WI38 (cell line): ENCODE measurements around the gene DNASE1.

Experiments
- H3K4me3 ChIP-seq: 2 replicates; pipeline ENCODE4 v1.5.1; 2011; ENCODE audit warnings: low read depth, mild to moderate bottlenecking, control low read depth, low read length
- CTCF ChIP-seq: IDR thresholded peaks from 2 replicates; pipeline ENCODE4 v1.5.1; 2012; ENCODE audit warnings: low read depth, mild to moderate bottlenecking, control low read depth, low read length

DNASE1 gene

DNA sequence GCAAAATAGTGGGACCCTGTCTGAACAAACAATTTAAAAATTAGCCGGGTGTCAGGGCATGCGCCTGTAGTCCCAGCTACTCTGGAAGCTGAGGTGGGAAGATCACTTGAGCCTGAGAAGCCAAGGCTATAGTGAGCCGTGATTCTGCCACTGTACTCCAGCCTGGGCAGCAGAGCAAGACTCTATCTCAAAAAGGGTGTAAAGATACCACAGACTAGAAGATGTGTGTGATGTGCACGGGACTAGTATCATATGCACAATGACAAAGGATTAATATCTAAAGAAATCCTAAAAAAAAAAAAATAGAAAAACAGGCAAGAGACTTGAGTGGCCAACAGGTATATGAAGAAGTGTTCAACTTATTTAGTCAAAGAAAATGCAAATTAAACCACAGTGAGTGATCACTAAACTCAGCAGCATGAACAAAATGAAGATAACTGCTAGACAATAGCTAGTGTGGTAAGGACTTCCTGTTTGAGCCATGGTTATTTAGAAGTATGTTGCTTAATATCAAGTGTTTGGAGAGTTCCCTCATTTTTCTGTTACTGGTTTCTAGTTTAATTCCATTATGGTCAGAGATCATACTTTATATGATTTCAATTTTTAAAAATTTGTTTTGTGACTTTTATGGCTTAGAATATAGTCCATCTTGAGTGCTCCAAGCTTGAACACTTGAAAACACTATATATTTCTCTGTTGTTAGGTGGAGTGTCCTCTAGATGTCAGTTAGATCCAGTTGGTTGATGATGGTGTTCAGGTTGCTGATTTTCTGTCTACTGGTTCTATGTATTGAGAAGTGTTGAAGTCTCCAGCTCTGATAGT, 28.4 kb upstream of the DNASE1 start:
- no peak overlapping the region for H3K4me3 ChIP-seq
- no peak for TF ChIP-seq CTCF

- no peak overlapping the region for H3K4me3 ChIP-seq
These were observed 17.0 kb upstream of the DNASE1 start for GRCh38 chr16:3637371-3637923.

GRCh38 chr16:3638916-3639644, 15.4 kb upstream of the DNASE1 start:
- TF ChIP-seq CTCF, result no peak
- no peak overlapping the region for H3K4me3 ChIP-seq

More at GRCh38 chr16:3637371-3637923, 17.0 kb upstream of the DNASE1 start:
- TF ChIP-seq CTCF, result no peak

DNA sequence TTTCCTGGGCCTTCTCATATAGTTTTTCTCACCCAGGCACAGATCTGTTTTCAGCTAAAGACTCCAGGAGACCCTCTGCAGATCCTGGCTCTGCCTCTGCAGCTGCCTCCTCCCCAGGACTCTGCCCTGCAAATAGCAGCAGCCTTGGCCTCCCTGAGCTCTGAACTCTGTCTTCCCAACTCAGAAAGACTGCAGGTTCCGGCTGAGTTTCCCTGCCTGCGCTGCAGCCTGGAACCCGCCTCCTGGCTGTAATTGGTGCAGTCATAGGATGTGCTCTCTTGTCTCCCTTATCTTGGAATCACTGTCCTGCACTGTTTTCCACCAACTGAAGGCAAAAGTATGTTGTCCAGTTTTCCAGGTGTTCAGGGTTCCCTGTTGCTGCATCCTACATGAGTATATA, 14.3 kb upstream of the DNASE1 start:
- no peak overlapping the region for H3K4me3 ChIP-seq
- no peak for TF ChIP-seq CTCF

GRCh38 chr16:3640632-3641501, 13.6 kb upstream of the DNASE1 start:
- H3K4me3 ChIP-seq, result no peak overlapping the region
- TF ChIP-seq CTCF, result no peak

DNA sequence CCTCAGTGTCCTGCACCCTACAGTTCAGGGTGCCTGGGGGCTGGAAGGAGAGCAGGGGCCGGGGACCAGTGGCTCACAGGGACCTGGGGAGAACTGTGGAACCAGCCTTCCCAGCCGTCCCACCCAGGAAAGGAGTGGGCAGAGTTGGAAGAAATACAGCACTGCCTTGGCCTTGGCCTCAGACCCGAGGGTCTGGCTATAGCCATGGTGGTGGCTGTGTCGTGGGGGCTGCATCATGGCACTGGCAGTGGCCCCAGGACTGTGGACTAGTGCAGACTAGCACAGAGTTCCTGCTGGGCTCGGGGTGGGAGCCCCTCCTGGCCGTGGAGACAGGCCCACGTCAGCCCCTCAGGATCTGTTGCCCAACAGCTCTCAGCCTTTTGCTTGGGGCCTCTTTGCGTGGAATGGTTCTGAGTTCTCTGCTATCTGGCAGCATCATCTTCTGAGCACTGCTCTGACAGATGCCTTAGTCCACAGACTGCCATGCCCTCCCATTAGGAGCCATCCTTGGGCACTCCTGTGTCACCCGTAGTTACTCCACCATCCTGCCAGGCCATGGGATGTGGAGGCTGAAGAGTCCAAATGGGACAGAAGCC, 12.6 kb upstream of the DNASE1 start:
- no peak for TF ChIP-seq CTCF

More for the DNA sequence above, 12.6 kb upstream of the DNASE1 start:
- no peak overlapping the region for H3K4me3 ChIP-seq
